Prostate gland (tissue), 2 donors: ENCODE measurements around the gene PLCB4.

Experiments
- POLR2AphosphoS5 ChIP-seq: sonication (generic); formaldehyde crosslinking; IDR thresholded peaks from one replicate; pipeline ENCODE4 v1.6.1; 2017; ENCODE audit warnings: antibody characterized with exemption
- TF ChIP-seq, protein P1 (sequence below), 4 experiments: fragments of 200-600 bp in 2 of 4; fragments of 450-650 bp in 2 of 4; sonication (generic) in 2 of 4; IDR thresholded peaks; 1 replicate in 3 of 4; 2 replicates in 1 of 4; pipeline ENCODE4 v1.5.1; 2016 to 2019; ENCODE audit warnings: antibody characterized with exemption in 4 of 4, mild to moderate bottlenecking in 2 of 4, moderate library complexity in 2 of 4

DNA sequence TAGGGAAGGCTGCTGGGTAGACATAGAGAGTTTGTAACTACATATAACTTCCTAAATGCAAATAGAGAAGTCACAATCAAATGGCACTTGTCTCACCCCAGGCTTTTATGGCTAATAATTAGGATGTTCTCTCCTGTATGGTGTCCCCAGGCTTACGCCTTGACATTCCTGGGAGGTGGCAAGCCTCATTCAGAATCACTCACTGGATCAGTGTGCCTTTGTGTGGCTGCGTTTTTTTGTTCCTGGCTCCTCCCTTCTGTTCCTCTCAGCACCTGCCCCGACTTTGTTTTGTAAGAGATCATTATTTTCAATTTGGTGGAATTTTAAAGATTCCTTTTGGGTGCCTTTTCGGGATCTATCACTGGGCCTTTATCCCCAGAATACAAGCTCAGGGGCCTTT, 451.2 kb downstream of the PLCB4 start:
- TF ChIP-seq, protein P1, sequence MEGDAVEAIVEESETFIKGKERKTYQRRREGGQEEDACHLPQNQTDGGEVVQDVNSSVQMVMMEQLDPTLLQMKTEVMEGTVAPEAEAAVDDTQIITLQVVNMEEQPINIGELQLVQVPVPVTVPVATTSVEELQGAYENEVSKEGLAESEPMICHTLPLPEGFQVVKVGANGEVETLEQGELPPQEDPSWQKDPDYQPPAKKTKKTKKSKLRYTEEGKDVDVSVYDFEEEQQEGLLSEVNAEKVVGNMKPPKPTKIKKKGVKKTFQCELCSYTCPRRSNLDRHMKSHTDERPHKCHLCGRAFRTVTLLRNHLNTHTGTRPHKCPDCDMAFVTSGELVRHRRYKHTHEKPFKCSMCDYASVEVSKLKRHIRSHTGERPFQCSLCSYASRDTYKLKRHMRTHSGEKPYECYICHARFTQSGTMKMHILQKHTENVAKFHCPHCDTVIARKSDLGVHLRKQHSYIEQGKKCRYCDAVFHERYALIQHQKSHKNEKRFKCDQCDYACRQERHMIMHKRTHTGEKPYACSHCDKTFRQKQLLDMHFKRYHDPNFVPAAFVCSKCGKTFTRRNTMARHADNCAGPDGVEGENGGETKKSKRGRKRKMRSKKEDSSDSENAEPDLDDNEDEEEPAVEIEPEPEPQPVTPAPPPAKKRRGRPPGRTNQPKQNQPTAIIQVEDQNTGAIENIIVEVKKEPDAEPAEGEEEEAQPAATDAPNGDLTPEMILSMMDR (IDR thresholded peaks at IDR 0.05): no peak
- TF ChIP-seq POLR2AphosphoS5: no peak
